ENCODE results near the gene RNF38. TPM values are rescaled to one million over a fixed set of nuclear protein-coding genes. Genes with fewer than 3 reads are reported as not detected.
"Not testable (repeated sequence)": the region's sequence is repeated elsewhere in the genome, so short reads cannot be mapped to it uniquely, and the experiment has no call there.

RNF38 gene
- total and polyA plus RNA-seq, 9 of the 15 experiments (the other 6 are each of a cell fraction or from before 2014, with no cell fraction given): 1.6 to 9.8 (median 4.5) TPM

DNA sequence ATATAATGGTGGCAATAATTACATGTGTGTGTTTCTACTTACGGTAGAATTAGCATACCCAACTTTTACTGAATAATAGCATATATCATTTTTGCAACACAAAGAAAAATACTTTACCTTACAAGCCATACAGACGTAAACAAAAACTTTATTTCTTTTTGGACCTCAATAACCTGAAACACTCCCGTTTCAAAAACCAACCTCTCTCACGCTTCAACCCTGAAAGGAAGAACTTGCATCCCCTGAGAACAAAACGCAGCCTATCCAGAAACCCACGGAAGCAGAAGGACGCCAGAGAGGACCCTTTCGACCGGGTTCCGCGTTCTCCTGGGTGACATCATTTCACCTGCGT is at the start of gene RNF38 (continued):
- TF ChIP-seq CREB1 (IDR thresholded peaks at IDR 0.05) (peak; percentile 83; the same call in 1 of the 2 replicates), CREB1 (CRISPR knock-in tag; IDR thresholded peaks at IDR 0.05) (no peak), ELF1 (tag; IDR thresholded peaks at IDR 0.05) (peak; percentile 66), SP1 (CRISPR knock-in tag; IDR thresholded peaks at IDR 0.05) (peak; percentile 44; the same call in 1 of the 2 replicates), JUND (IDR thresholded peaks at IDR 0.05; ENCODE audit: borderline replicate concordance, low read depth, low read length) (peak; percentile 83), JUND (tag; IDR thresholded peaks at IDR 0.05; ENCODE audit: borderline replicate concordance, low read depth, low read length) (peak; percentile 58; the same call in 1 of the 3 replicates), EP400 (IDR thresholded peaks at IDR 0.05) (peak; percentile 55; the same call in 1 of the 2 replicates), SPI1 (IDR thresholded peaks at IDR 0.05; ENCODE audit: borderline replicate concordance, low read depth, low read length) (0 out of 2 replicates have a peak, but pooled peaks have one; percentile 1), POLR2AphosphoS5 (IDR thresholded peaks at IDR 0.05; ENCODE audit: control insufficient read depth, insufficient read depth, low read depth, low read length) (0 out of 2 replicates have a peak, but pooled peaks have one; percentile 13), CC2D1A (IDR thresholded peaks at IDR 0.05) (peak; percentile 31; the same call in 1 of the 2 replicates)
- TF ChIP-seq, protein P1, sequence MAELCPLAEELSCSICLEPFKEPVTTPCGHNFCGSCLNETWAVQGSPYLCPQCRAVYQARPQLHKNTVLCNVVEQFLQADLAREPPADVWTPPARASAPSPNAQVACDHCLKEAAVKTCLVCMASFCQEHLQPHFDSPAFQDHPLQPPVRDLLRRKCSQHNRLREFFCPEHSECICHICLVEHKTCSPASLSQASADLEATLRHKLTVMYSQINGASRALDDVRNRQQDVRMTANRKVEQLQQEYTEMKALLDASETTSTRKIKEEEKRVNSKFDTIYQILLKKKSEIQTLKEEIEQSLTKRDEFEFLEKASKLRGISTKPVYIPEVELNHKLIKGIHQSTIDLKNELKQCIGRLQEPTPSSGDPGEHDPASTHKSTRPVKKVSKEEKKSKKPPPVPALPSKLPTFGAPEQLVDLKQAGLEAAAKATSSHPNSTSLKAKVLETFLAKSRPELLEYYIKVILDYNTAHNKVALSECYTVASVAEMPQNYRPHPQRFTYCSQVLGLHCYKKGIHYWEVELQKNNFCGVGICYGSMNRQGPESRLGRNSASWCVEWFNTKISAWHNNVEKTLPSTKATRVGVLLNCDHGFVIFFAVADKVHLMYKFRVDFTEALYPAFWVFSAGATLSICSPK (IDR thresholded peaks at IDR 0.05; ENCODE audit: borderline replicate concordance): peak; percentile 36; the same call in 1 of the 2 replicates

DNA sequence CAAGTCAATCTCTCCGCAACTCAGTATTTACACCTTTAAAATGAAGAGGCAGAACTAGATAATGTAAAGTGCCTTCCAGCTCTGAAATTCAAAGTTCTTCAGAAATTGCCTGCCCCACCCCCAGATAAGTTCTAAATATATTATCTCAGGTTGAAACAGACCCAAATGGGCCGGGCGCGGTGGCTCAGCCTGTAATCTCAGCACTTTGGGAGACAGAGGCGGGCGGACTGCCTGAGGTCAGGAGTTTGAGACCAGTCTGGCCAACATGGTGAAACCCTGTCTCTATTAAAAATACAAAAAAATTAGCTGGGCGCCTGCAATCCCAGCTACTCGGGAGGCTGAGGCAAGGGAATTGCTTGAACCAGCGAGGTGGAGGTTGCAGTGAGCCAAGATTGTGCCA is 48.5 kb upstream of the RNF38 start:
- H3K27ac ChIP-seq (ENCODE audit: extremely low read depth, low read depth, low read length); BruUV-seq (replicated peaks); in situ Hi-C loops (cut with MboI); intact Hi-C loops (cut with micrococcal nuclease); H3K27me3 ChIP-seq (ENCODE audit: control insufficient read depth in 2 of 2, insufficient read depth in 2 of 2, low read length in 2 of 2); H3K4me1 ChIP-seq (replicated peaks in 1 of 2; ENCODE audit: control insufficient read depth in 2 of 2, insufficient read depth in 2 of 2, low read length in 2 of 2); H3K4me3 ChIP-seq; H3K36me3 ChIP-seq (ENCODE audit: control insufficient read depth, insufficient read depth, low read length); H3K79me2 ChIP-seq (ENCODE audit: control insufficient read depth, insufficient read depth, low read length); H3K9me3 ChIP-seq (replicated peaks; ENCODE audit: control insufficient read depth, insufficient read depth, low read depth, low read length); ATAC-seq; H2AFZ ChIP-seq (ENCODE audit: low read depth, low read length); H3K9me1 ChIP-seq (ENCODE audit: control insufficient read depth, insufficient read depth, low read length); H4K20me1 ChIP-seq (replicated peaks; ENCODE audit: control insufficient read depth, insufficient read depth, low read length); DNase-seq (ENCODE audit: extremely low read depth in 1 of 4, low spot score in 3 of 4); H3K9ac ChIP-seq (ENCODE audit: insufficient read depth in 1 of 2, low read depth in 2 of 2, low read length in 2 of 2); H3K4me2 ChIP-seq (ENCODE audit: insufficient read depth, low read length); FAIRE-seq: not testable (repeated sequence)
- ChIA-PET CTCF (ENCODE audit: low intra/inter-chr PET ratio) (interaction anchor here (0.6 to 1.3 kb wide), 3 partner anchors 41 to 439 kb away, joined by 3 to 4 read pairs (median 3); no protein-coding TSS in a partner anchor), POLR2A (interaction anchor here (0.6 kb wide), 1 partner anchor 396 kb away, joined by 4 read pairs; no protein-coding TSS in a partner anchor)
- WGBS (ENCODE audit: insufficient coverage, low coverage, missing lambda C conversion rate): 43% methylated on average over 6 of the region's 9 CpGs

Measured in K562 (cell line).